Neuronal stem cell (in vitro differentiated cells): ENCODE measurements around the gene KCNJ6.

Experiments used
- DNase-seq: peaks from one replicate; pipeline ENCODE4 v3.0.0-alpha.2; 2013; ENCODE audit warnings: low spot score
- H2AFZ ChIP-seq: one replicate; pipeline ENCODE4 v1.6.1; 2013; ENCODE audit warnings: mild to moderate bottlenecking, low read length, inconsistent platforms
- H2AK5ac ChIP-seq: 2 replicates; pipeline ENCODE4 v1.6.1; 2013; ENCODE audit warnings: low read depth, mild to moderate bottlenecking, inconsistent platforms, low read length, moderate library complexity, mixed read lengths
- H2BK120ac ChIP-seq: 2 replicates; pipeline ENCODE4 v1.6.1; 2013; ENCODE audit warnings: low read depth, mild to moderate bottlenecking, inconsistent platforms, low read length, moderate library complexity, mixed read lengths
- H2BK12ac ChIP-seq: one replicate; pipeline ENCODE4 v1.6.1; 2013; ENCODE audit warnings: low read length, inconsistent platforms
- H2BK15ac ChIP-seq: 2 replicates; pipeline ENCODE4 v1.6.1; 2013; ENCODE audit warnings: mild to moderate bottlenecking, low read length, inconsistent platforms, mixed read lengths
- H2BK5ac ChIP-seq: one replicate; pipeline ENCODE4 v1.6.1; 2013; ENCODE audit warnings: inconsistent platforms, mild to moderate bottlenecking, low read length, moderate library complexity
- H3K14ac ChIP-seq: one replicate; pipeline ENCODE4 v1.6.1; 2013; ENCODE audit warnings: low read length, inconsistent platforms
- H3K18ac ChIP-seq: 2 replicates; pipeline ENCODE4 v1.6.1; 2013; ENCODE audit warnings: low read length, inconsistent platforms
- H3K23ac ChIP-seq: 2 replicates; pipeline ENCODE4 v1.6.1; 2013; ENCODE audit warnings: low read depth, mild to moderate bottlenecking, mixed read lengths, low read length, inconsistent platforms; ENCODE audit not compliant: poor library complexity
- H3K27ac ChIP-seq: replicated peaks from 3 replicates; pipeline ENCODE4 v1.5.1; 2013; ENCODE audit warnings: low read length, inconsistent platforms
- H3K27me3 ChIP-seq, 3 experiments: 2 replicates each; pipeline ENCODE4 v1.6.1; 2013; ENCODE audit warnings: low read length in 3 of 3, mild to moderate bottlenecking in 2 of 3, inconsistent platforms in 1 of 3, low read depth in 1 of 3, mixed read lengths in 1 of 3, moderate library complexity in 1 of 3; ENCODE audit not compliant: control insufficient read depth in 3 of 3, insufficient read depth in 3 of 3
- H3K36me3 ChIP-seq, 2 donors: replicated peaks in 1 of 2; 2 replicates each; pipeline ENCODE4 v1.6.1; 2013; ENCODE audit warnings: low read length in 2 of 2; ENCODE audit not compliant: control insufficient read depth in 2 of 2, insufficient read depth in 2 of 2
- H3K4ac ChIP-seq: 2 replicates; pipeline ENCODE4 v1.6.1; 2013; ENCODE audit warnings: inconsistent platforms, mild to moderate bottlenecking, low read length, moderate library complexity
- H3K4me1 ChIP-seq, 2 donors: 1 replicate in 1 of 2; 2 replicates in 1 of 2; pipeline ENCODE4 v1.6.1; 2013; ENCODE audit warnings: low read length in 2 of 2, low read depth in 1 of 2; ENCODE audit not compliant: control insufficient read depth in 2 of 2, insufficient read depth in 1 of 2
- H3K4me2 ChIP-seq: one replicate; pipeline ENCODE4 v1.6.1; 2013; ENCODE audit warnings: mild to moderate bottlenecking, low read length, inconsistent platforms; ENCODE audit not compliant: insufficient read depth, poor library complexity, severe bottlenecking
- H3K4me3 ChIP-seq, 2 donors: 2 replicates each; pipeline ENCODE4 v1.5.1; 2013; ENCODE audit warnings: low read length in 2 of 2, mild to moderate bottlenecking in 2 of 2, inconsistent platforms in 1 of 2, moderate library complexity in 1 of 2
- H3K79me1 ChIP-seq: one replicate; pipeline ENCODE4 v1.6.1; 2013; ENCODE audit warnings: low read depth, mild to moderate bottlenecking, inconsistent platforms, low read length, moderate library complexity
- H3K9ac ChIP-seq: one replicate; pipeline ENCODE4 v1.6.1; 2013; ENCODE audit warnings: mild to moderate bottlenecking, low read depth, low read length, inconsistent platforms; ENCODE audit not compliant: poor library complexity
- H3K9me3 ChIP-seq, 2 donors: replicated peaks in 1 of 2; 2 replicates each; pipeline versions ENCODE3 to v1.6.1; 2013; ENCODE audit warnings: low read length in 2 of 2, mild to moderate bottlenecking in 2 of 2, inconsistent platforms in 1 of 2, low read depth in 1 of 2, mixed read lengths in 1 of 2, moderate library complexity in 1 of 2; ENCODE audit not compliant: control insufficient read depth in 2 of 2, insufficient read depth in 1 of 2
- H4K8ac ChIP-seq: one replicate; pipeline ENCODE4 v1.6.1; 2013; ENCODE audit warnings: low read depth, mild to moderate bottlenecking, inconsistent platforms, low read length, moderate library complexity
- H4K91ac ChIP-seq: one replicate; pipeline ENCODE4 v1.6.1; 2013; ENCODE audit warnings: low read length, low read depth, mild to moderate bottlenecking, inconsistent platforms; ENCODE audit not compliant: poor library complexity
- WGBS, 2 donors: extraction: QIAGEN DNeasy Blood & Tissue Kit; methylation state at CpG; one replicate each; pipeline ENCODE4 v1.1.7; 2013; ENCODE audit warnings: missing lambda C conversion rate in 2 of 2, mixed read lengths in 1 of 2; ENCODE audit not compliant: insufficient read length in 2 of 2, insufficient replicate concordance in 1 of 2; ENCODE audit errors: extremely low coverage in 2 of 2; 5-methylcytosine and 5-hydroxymethylcytosine counted together

Gene KCNJ6

DNA sequence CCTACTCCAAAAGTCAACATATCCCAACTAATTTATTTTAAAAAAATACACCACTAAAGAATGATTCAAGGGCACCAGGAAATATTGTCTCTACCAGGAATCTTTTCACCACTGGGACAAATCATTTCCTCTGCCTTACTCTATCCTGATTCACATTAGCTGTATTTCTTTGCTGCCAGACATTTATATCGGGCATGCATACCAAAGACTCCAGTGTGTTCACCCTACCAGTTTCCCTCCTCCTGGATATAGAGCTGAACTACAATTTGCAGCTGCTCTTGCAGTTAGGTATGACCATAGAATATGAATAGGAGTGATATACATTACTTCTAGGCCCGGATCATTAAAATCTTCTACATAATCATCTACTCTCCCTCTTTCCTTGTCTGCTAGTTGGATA is 7.6 kb downstream of the KCNJ6 start:
- Histone ChIP-seq H3K27ac (no peak overlapping the region), H3K27me3 (no peaks in the 10 kb centered on the region), H2AK5ac (no peak overlapping the region), H3K4me2 (no peak overlapping the region), H2BK120ac (no peak overlapping the region), H2AFZ (no peak overlapping the region), H3K79me1 (no peaks in the 10 kb centered on the region), H4K91ac (no peak overlapping the region), H3K4me3 (no peak overlapping the region), H3K23ac (no peak overlapping the region), H3K4ac (no peak overlapping the region), H3K36me3 (no peaks in the 10 kb centered on the region), H2BK12ac (no peak overlapping the region), H3K4me1 (no peaks in the 10 kb centered on the region), H2BK15ac (no peak overlapping the region), H3K9me3 (no peaks in the 10 kb centered on the region), H3K18ac (no peak overlapping the region), H3K9ac (no peak overlapping the region), H2BK5ac (no peak overlapping the region), H4K8ac (no peak overlapping the region), H3K14ac (no peak overlapping the region)
- no peak for DNase-seq
- no CpG with 5 or more reads among the region's 2 CpGs for WGBS, 2 donors

DNA sequence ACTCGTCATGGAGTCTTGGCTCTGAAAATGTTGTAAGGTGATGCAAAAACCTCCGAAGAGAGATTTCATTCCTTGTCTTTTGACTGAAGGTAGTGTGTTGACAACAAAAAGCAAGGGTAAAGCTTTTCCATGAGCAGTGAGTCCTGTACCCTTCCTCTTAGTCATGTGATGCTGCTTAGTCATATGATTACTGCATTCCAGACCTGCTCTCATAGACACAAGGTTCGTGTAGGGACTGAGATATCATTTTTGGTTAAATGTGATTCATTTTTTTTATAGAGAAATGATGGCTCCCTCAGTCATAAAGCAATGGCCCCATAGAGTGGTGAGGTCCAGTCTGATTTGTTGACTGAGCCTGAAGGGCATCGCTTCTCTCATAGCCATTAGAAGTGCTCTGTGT is 9.2 kb downstream of the KCNJ6 start:
- Histone ChIP-seq H3K4me1 (no peaks in the 10 kb centered on the region), H2AK5ac (no peak overlapping the region), H3K23ac (no peak overlapping the region), H3K4ac (no peak overlapping the region), H2BK12ac (no peak overlapping the region), H4K8ac (no peak overlapping the region), H3K14ac (no peak overlapping the region), H2BK15ac (no peak overlapping the region), H3K9me3 (no peaks in the 10 kb centered on the region), H3K9ac (no peak overlapping the region), H3K4me2 (no peak overlapping the region), H3K27ac (no peak overlapping the region), H4K91ac (no peak overlapping the region), H2BK120ac (no peak overlapping the region), H3K36me3 (no peaks in the 10 kb centered on the region), H2AFZ (no peak overlapping the region), H2BK5ac (no peak overlapping the region), H3K18ac (no peak overlapping the region), H3K4me3 (no peak overlapping the region), H3K27me3 (no peaks in the 10 kb centered on the region), H3K79me1 (no peaks in the 10 kb centered on the region)
- no CpG with 5 or more reads among the region's 4 CpGs for WGBS, 2 donors
- no peak for DNase-seq

DNA sequence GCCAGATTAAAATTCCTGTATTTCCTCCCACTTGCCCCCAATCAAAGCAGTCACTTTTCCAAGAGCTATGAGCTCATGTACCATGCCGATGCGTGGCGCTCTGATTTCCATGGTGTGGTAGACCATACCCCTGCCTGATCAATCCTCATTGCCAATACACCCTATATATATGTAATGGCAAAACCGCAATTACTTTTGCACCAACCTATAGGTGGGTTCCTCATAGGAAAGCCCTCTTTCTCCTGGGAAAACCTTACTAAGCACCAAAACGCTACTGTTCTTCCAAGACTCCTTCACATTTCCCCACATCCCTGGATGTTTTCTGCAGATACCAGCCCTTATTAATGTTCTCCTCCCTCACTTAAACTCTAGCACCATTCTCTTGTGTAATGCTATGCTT is 11.0 kb downstream of the KCNJ6 start:
- Histone ChIP-seq H2BK12ac (no peak overlapping the region), H3K79me1 (no peaks in the 10 kb centered on the region), H3K4ac (no peak overlapping the region), H3K4me1 (no peaks in the 10 kb centered on the region), H4K91ac (no peak overlapping the region), H4K8ac (no peak overlapping the region), H2BK5ac (no peak overlapping the region), H2BK120ac (no peak overlapping the region), H3K9me3 (no peaks in the 10 kb centered on the region), H3K18ac (no peak overlapping the region), H2AFZ (no peak overlapping the region), H3K27me3 (no peaks in the 10 kb centered on the region), H3K14ac (no peak overlapping the region), H3K27ac (no peak overlapping the region), H3K4me3 (no peak overlapping the region), H3K36me3 (no peaks in the 10 kb centered on the region), H2AK5ac (no peak overlapping the region), H3K9ac (no peak overlapping the region), H3K4me2 (no peak overlapping the region), H3K23ac (no peak overlapping the region), H2BK15ac (no peak overlapping the region)
- WGBS, 2 donors = no CpG with 5 or more reads among the region's 5 CpGs
- no peak for DNase-seq

GRCh38 chr21:37904856-37905255 is 11.4 kb downstream of the KCNJ6 start:
- Histone ChIP-seq H2BK120ac (no peak overlapping the region), H3K4ac (no peak overlapping the region), H3K4me2 (no peak overlapping the region), H3K4me3 (no peak overlapping the region), H3K9ac (no peak overlapping the region), H3K23ac (no peak overlapping the region), H2BK12ac (no peak overlapping the region), H3K14ac (no peak overlapping the region), H2AK5ac (no peak overlapping the region), H3K36me3 (no peaks in the 10 kb centered on the region), H2AFZ (no peak overlapping the region), H3K9me3 (no peaks in the 10 kb centered on the region), H2BK15ac (no peak overlapping the region), H3K4me1 (no peaks in the 10 kb centered on the region), H3K79me1 (no peaks in the 10 kb centered on the region), H3K27me3 (no peaks in the 10 kb centered on the region), H4K8ac (no peak overlapping the region), H3K27ac (no peak overlapping the region), H3K18ac (no peak overlapping the region), H2BK5ac (no peak overlapping the region), H4K91ac (no peak overlapping the region)
- WGBS, 2 donors = no CpG with 5 or more reads among the region's 4 CpGs
- no peak for DNase-seq
